KMS-11 (cell line): ENCODE measurements around the gene MAGEC3.

Experiments
- H2AFZ ChIP-seq: fragments of 200-600 bp; sonication (generic); 2 replicates; pipeline ENCODE4 v1.6.1; 2016; ENCODE audit warnings: antibody characterized with exemption, mixed run types, low read depth
- H3K27ac ChIP-seq: fragments of 200-600 bp; sonication (generic); 2 replicates; pipeline ENCODE4 v1.6.1; 2016; ENCODE audit warnings: mild to moderate bottlenecking, mixed run types
- H3K27me3 ChIP-seq: fragments of 200-600 bp; sonication (generic); 2 replicates; pipeline ENCODE4 v1.6.1; 2017; ENCODE audit warnings: mild to moderate bottlenecking, low read depth, mixed run types, moderate library complexity; ENCODE audit not compliant: insufficient read depth
- H3K36me3 ChIP-seq: fragments of 200-600 bp; sonication (generic); 2 replicates; pipeline ENCODE4 v1.6.1; 2017; ENCODE audit warnings: mild to moderate bottlenecking, mixed run types; ENCODE audit not compliant: insufficient read depth
- H3K4me1 ChIP-seq: fragments of 200-600 bp; sonication (generic); 2 replicates; pipeline ENCODE4 v1.6.1; 2016; ENCODE audit warnings: mild to moderate bottlenecking, low read depth, mixed run types; ENCODE audit not compliant: poor library complexity, severe bottlenecking
- H3K4me2 ChIP-seq: fragments of 200-600 bp; sonication (generic); 2 replicates; pipeline ENCODE4 v1.7.0; 2016; ENCODE audit warnings: mild to moderate bottlenecking, mixed run types
- H3K4me3 ChIP-seq: fragments of 200-600 bp; sonication (generic); IDR thresholded peaks from 2 replicates; pipeline ENCODE4 v1.6.1; 2017; ENCODE audit warnings: low read depth, low read length, mixed read lengths; ENCODE audit not compliant: insufficient read depth
- H3K79me2 ChIP-seq: fragments of 200-600 bp; sonication (generic); 2 replicates; pipeline ENCODE4 v1.6.1; 2016; ENCODE audit warnings: low read depth, mixed run types; ENCODE audit not compliant: insufficient read depth
- H3K9ac ChIP-seq: fragments of 200-600 bp; sonication (generic); 2 replicates; pipeline ENCODE4 v1.6.1; 2016; ENCODE audit warnings: mild to moderate bottlenecking, mixed run types
- H4K20me1 ChIP-seq: fragments of 200-600 bp; sonication (generic); 2 replicates; pipeline ENCODE4 v1.6.1; 2016; ENCODE audit warnings: mild to moderate bottlenecking, mixed run types; ENCODE audit not compliant: insufficient read depth
- CTCF ChIP-seq: fragments of 200-600 bp; sonication (generic); conservative IDR thresholded peaks from 2 replicates; pipeline ENCODE4 v1.6.1; 2017; ENCODE audit warnings: low read depth, mild to moderate bottlenecking, antibody characterized with exemption, low read length, moderate library complexity, mixed read lengths

MAGEC3 gene

DNA sequence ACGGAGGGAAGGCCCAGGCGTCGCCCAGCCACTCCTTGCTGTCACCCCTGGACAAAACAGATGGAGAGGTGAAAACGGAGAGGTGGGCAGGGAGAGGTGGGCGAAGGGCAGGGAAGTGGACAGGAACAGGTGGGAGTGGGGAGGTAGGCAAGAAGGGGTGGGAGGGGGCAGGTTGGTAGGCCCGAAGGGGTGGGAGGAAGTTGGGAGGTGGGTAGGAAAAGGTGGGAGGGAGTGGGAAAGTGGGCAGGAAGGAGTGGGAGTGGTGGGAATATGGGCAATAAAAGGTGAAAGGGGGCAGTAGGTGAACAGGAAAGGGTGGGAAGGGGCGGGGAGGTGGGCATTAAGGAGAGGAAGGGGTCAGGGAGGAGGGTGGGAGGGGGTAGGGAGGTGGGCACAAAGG is 56.6 kb downstream of the MAGEC3 start:
- Histone ChIP-seq H3K36me3 (no peaks in the 10 kb centered on the region), H3K9ac (no peak overlapping the region), H3K4me3 (no peak overlapping the region), H3K4me2 (no peak overlapping the region), H3K4me1 (no peaks in the 10 kb centered on the region), H3K27ac (no peak overlapping the region), H3K27me3 (no peaks in the 10 kb centered on the region), H3K79me2 (no peaks in the 10 kb centered on the region), H4K20me1 (no peaks in the 10 kb centered on the region), H2AFZ (no peak overlapping the region)
- no peak for TF ChIP-seq CTCF

GRCh38 chrX:141897690-141898089 is 59.6 kb downstream of the MAGEC3 start:
- H3K4me2 ChIP-seq: no peak overlapping the region
- H4K20me1 ChIP-seq: no peaks in the 10 kb centered on the region
- H3K4me3 ChIP-seq: no peak overlapping the region
- no peaks in the 10 kb centered on the region for H3K4me1 ChIP-seq
- H2AFZ ChIP-seq: no peak overlapping the region
- no peaks in the 10 kb centered on the region for H3K79me2 ChIP-seq
- no peaks in the 10 kb centered on the region for H3K27me3 ChIP-seq
- no peaks in the 10 kb centered on the region for H3K36me3 ChIP-seq
- no peak overlapping the region for H3K9ac ChIP-seq
- no peak for TF ChIP-seq CTCF
- no peak overlapping the region for H3K27ac ChIP-seq

GRCh38 chrX:141902366-141902765 is 64.2 kb downstream of the MAGEC3 start:
- Histone ChIP-seq H3K27me3 (no peaks in the 10 kb centered on the region), H3K4me2 (no peak overlapping the region), H3K79me2 (no peaks in the 10 kb centered on the region), H3K27ac (no peak overlapping the region), H3K4me3 (no peak overlapping the region), H3K9ac (no peak overlapping the region), H3K4me1 (no peaks in the 10 kb centered on the region), H4K20me1 (no peaks in the 10 kb centered on the region), H3K36me3 (no peaks in the 10 kb centered on the region), H2AFZ (no peak overlapping the region)
- no peak for TF ChIP-seq CTCF

GRCh38 chrX:141903400-141904155 is 65.5 kb downstream of the MAGEC3 start, which contains the start of gene MAGEC1:
TSS of gene MAGEC1 (plus strand) at chrX:141903894. CDS start at chrX:141905073, 1,179 bp downstream.
- Histone ChIP-seq H3K27me3 (no peaks in the 10 kb centered on the region), H3K36me3 (no peaks in the 10 kb centered on the region), H4K20me1 (no peaks in the 10 kb centered on the region), H2AFZ (no peak within 1 kb of the TSS), H3K79me2 (no peaks in the 10 kb centered on the region), H3K9ac (no peak within 1 kb of the TSS), H3K4me3 (no peak within 1 kb of the TSS), H3K4me2 (no peak within 1 kb of the TSS), H3K27ac (no peak within 1 kb of the TSS), H3K4me1 (no peaks in the 10 kb centered on the region)
- TF ChIP-seq CTCF: no peak
